ENCODE results near the gene DCAF11. TPM values are rescaled to one million over a fixed set of nuclear protein-coding genes. Genes with fewer than 3 reads are reported as not detected.
A peak's percentile ranks its signal among the peaks of the same experiment; 100 is the strongest.

The DCAF11 gene
- total and polyA plus RNA-seq, 2 of the 13 experiments (the other 11 are each of a cell fraction or from before 2014, with no cell fraction given), result 150 to 257 TPM

DNA sequence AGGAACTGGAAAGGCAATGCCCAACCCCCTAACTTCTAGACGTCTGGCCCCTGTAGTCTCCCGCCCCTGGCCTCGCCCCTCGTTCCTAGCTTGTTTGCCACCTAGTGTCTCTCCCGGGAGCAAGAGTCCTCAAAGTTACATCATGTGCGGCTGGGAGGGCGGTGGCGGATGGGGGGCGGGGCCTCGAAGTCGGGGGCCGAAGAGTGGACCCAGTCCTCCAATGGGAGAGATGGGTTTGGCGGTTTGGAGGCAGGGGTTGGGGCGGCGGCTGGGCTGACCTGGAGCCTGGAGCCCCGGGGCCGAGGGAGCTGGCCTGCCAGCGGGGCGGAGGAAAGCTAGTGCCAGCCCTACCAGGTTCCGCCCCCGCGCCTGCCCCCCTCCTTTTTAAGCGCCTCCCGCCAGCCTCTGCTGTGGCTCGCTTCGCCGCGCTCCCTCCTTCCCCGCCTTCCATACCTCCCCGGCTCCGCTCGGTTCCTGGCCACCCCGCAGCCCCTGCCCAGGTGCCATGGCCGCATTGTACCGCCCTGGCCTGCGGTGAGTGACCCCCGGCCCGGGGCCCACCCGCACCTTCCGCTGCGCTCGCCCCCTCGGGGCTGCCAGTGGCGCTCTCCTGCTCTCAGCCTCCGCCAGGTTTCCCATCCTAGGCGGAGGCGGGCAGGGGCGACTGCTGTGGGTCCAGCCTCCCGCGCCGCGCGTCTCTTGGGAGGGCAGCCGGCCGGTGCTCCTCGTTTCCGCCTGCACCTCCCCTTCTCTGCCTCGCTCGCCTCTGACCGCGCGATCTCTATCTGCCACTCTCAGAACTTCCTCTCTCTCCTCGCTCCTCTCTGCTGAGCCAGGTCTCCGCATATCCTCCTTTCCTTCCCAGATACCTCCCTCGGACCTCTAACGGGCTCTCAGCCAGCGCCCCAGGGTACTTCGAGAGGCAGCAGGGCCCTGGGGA is 20.4 kb upstream of the DCAF11 start, which contains the start of gene PCK2 (continued):
- TF ChIP-seq, protein P1, sequence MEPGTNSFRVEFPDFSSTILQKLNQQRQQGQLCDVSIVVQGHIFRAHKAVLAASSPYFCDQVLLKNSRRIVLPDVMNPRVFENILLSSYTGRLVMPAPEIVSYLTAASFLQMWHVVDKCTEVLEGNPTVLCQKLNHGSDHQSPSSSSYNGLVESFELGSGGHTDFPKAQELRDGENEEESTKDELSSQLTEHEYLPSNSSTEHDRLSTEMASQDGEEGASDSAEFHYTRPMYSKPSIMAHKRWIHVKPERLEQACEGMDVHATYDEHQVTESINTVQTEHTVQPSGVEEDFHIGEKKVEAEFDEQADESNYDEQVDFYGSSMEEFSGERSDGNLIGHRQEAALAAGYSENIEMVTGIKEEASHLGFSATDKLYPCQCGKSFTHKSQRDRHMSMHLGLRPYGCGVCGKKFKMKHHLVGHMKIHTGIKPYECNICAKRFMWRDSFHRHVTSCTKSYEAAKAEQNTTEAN (CRISPR knock-in tag; conservative IDR thresholded peaks at IDR 0.05), result peak; percentile 94
- TF ChIP-seq KLF13 (CRISPR knock-in tag; IDR thresholded peaks at IDR 0.05) (peak; percentile 97; the same call in 1 of the 2 replicates), ZNF432 (CRISPR knock-in tag; IDR thresholded peaks at IDR 0.05; ENCODE audit: borderline replicate concordance) (no peak), ZGPAT (CRISPR knock-in tag; IDR thresholded peaks at IDR 0.05) (peak; percentile 99), ZNF766 (CRISPR knock-in tag; IDR thresholded peaks at IDR 0.05; ENCODE audit: borderline replicate concordance) (peak; percentile 97), NFKB2 (CRISPR knock-in tag; IDR thresholded peaks at IDR 0.05; ENCODE audit: borderline replicate concordance) (peak; percentile 98), SRSF4 (IDR thresholded peaks at IDR 0.05; ENCODE audit: low read depth, low read length, poor library complexity, severe bottlenecking) (peak; percentile 99)
- TF ChIP-seq, protein P2, sequence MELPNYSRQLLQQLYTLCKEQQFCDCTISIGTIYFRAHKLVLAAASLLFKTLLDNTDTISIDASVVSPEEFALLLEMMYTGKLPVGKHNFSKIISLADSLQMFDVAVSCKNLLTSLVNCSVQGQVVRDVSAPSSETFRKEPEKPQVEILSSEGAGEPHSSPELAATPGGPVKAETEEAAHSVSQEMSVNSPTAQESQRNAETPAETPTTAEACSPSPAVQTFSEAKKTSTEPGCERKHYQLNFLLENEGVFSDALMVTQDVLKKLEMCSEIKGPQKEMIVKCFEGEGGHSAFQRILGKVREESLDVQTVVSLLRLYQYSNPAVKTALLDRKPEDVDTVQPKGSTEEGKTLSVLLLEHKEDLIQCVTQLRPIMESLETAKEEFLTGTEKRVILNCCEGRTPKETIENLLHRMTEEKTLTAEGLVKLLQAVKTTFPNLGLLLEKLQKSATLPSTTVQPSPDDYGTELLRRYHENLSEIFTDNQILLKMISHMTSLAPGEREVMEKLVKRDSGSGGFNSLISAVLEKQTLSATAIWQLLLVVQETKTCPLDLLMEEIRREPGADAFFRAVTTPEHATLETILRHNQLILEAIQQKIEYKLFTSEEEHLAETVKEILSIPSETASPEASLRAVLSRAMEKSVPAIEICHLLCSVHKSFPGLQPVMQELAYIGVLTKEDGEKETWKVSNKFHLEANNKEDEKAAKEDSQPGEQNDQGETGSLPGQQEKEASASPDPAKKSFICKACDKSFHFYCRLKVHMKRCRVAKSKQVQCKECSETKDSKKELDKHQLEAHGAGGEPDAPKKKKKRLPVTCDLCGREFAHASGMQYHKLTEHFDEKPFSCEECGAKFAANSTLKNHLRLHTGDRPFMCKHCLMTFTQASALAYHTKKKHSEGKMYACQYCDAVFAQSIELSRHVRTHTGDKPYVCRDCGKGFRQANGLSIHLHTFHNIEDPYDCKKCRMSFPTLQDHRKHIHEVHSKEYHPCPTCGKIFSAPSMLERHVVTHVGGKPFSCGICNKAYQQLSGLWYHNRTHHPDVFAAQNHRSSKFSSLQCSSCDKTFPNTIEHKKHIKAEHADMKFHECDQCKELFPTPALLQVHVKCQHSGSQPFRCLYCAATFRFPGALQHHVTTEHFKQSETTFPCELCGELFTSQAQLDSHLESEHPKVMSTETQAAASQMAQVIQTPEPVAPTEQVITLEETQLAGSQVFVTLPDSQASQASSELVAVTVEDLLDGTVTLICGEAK (IDR thresholded peaks at IDR 0.05), result no peak
- TF ChIP-seq, protein P2 (CRISPR knock-in tag; IDR thresholded peaks at IDR 0.05), result no peak
